ENCODE measurements around the gene EGFL7.

EGFL7 gene

GRCh38 chr9:136693135-136693489, 30.4 kb downstream of the EGFL7 start:
- TF ChIP-seq YY1 (IDR thresholded peaks at IDR 0.05; ENCODE audit: insufficient read depth, insufficient read length) (no peak), ZNF274 (IDR thresholded peaks at IDR 0.05; ENCODE audit: low read depth, low read length) (no peak), SUZ12 (IDR thresholded peaks at IDR 0.05; ENCODE audit: extremely low read depth, insufficient read depth, insufficient read length) (no peak)
- Histone ChIP-seq H3K9ac (ENCODE audit: insufficient read length, low read depth) (no peak overlapping the region), H3K4me1 (ENCODE audit: insufficient read depth, insufficient read length) (peaks cover 52% of the 10 kb centered on the region), H3K4me3 (ENCODE audit: insufficient read length, low read depth) (no peak overlapping the region), H3K27me3 (ENCODE audit: insufficient read depth, insufficient read length) (peaks cover 24% of the 10 kb centered on the region), H3K36me3 (ENCODE audit: insufficient read depth, insufficient read length, low read length) (no peaks in the 10 kb centered on the region), H3K9me3 (ENCODE audit: insufficient read depth, low read length) (peaks cover 3% of the 10 kb centered on the region; the same call in 1 of the 2 replicates)
- no peak for DNase-seq (ENCODE audit: low read depth, low spot score)

GRCh38 chr9:136693490-136694162, 30.9 kb downstream of the EGFL7 start:
- Histone ChIP-seq H3K9me3 (ENCODE audit: insufficient read depth, low read length) (peaks cover 3% of the 10 kb centered on the region; the same call in 1 of the 2 replicates), H3K9ac (ENCODE audit: insufficient read length, low read depth) (no peak overlapping the region), H3K4me3 (ENCODE audit: insufficient read length, low read depth) (no peak overlapping the region), H3K4me1 (ENCODE audit: insufficient read depth, insufficient read length) (peaks cover 49% of the 10 kb centered on the region), H3K27me3 (ENCODE audit: insufficient read depth, insufficient read length) (peaks cover 19% of the 10 kb centered on the region), H3K36me3 (ENCODE audit: insufficient read depth, insufficient read length, low read length) (no peaks in the 10 kb centered on the region)
- TF ChIP-seq SUZ12 (IDR thresholded peaks at IDR 0.05; ENCODE audit: extremely low read depth, insufficient read depth, insufficient read length), result no peak
- no peak for TF ChIP-seq YY1 (IDR thresholded peaks at IDR 0.05; ENCODE audit: insufficient read depth, insufficient read length)
- TF ChIP-seq ZNF274 (IDR thresholded peaks at IDR 0.05; ENCODE audit: low read depth, low read length), result no peak
- no peak for DNase-seq (ENCODE audit: low read depth, low spot score)

DNA sequence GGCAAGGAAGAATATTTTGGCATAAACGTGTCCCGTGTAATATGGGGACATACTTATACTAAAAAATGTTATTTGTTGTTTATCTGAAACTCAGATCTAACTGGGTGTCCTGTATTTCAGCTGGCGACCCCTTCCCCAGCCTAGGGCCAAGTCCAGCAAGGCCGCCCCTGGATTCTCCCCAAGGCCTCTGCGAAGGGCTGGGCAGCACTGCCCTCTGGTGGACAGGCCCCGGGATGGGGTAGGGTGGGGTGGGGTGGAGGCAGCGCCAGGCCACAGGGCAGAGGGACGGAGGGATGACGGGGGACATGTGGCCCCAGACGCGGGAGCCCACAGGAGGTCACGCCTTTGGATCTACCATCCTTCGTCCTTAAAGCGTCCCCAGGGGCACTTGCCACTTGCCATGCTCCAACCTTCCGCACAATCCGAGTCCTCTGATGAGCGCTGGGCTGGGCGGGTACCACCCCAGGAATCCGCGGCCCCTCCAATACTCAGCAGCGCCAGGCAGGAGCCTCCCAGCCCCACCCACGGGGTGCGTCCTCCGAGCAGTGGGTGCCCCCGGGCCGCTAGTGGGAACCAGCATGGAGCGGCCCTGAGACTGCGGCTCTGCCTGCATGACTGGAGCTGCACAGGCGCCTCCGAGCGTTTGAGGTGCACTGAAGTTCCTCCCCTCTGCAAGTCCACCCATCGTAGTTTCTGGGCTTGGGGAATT, 31.6 kb downstream of the EGFL7 start:
- Histone ChIP-seq H3K36me3 (ENCODE audit: insufficient read depth, insufficient read length, low read length) (no peaks in the 10 kb centered on the region), H3K4me1 (ENCODE audit: insufficient read depth, insufficient read length) (peaks cover 47% of the 10 kb centered on the region), H3K9me3 (ENCODE audit: insufficient read depth, low read length) (peaks cover 3% of the 10 kb centered on the region; the same call in 1 of the 2 replicates), H3K4me3 (ENCODE audit: insufficient read length, low read depth) (no peak overlapping the region), H3K27me3 (ENCODE audit: insufficient read depth, insufficient read length) (peaks cover 12% of the 10 kb centered on the region), H3K9ac (ENCODE audit: insufficient read length, low read depth) (peak overlapping the region; percentile 24)
- TF ChIP-seq YY1 (IDR thresholded peaks at IDR 0.05; ENCODE audit: insufficient read depth, insufficient read length), result no peak
- TF ChIP-seq SUZ12 (IDR thresholded peaks at IDR 0.05; ENCODE audit: extremely low read depth, insufficient read depth, insufficient read length), result no peak
- no peak for TF ChIP-seq ZNF274 (IDR thresholded peaks at IDR 0.05; ENCODE audit: low read depth, low read length)
- no peak for DNase-seq (ENCODE audit: low read depth, low spot score)

GRCh38 chr9:136694872-136695247, 32.1 kb downstream of the EGFL7 start:
- TF ChIP-seq ZNF274 (IDR thresholded peaks at IDR 0.05; ENCODE audit: low read depth, low read length), result no peak
- no peak for TF ChIP-seq SUZ12 (IDR thresholded peaks at IDR 0.05; ENCODE audit: extremely low read depth, insufficient read depth, insufficient read length)
- no peak for TF ChIP-seq YY1 (IDR thresholded peaks at IDR 0.05; ENCODE audit: insufficient read depth, insufficient read length)
- H3K4me3 ChIP-seq (ENCODE audit: insufficient read length, low read depth), result no peak overlapping the region
- peaks cover 47% of the 10 kb centered on the region for H3K4me1 ChIP-seq (ENCODE audit: insufficient read depth, insufficient read length)
- peaks cover 11% of the 10 kb centered on the region for H3K27me3 ChIP-seq (ENCODE audit: insufficient read depth, insufficient read length)
- DNase-seq (ENCODE audit: low read depth, low spot score), result no peak
- H3K9me3 ChIP-seq (ENCODE audit: insufficient read depth, low read length), result peaks cover 3% of the 10 kb centered on the region; the same call in 1 of the 2 replicates
- no peaks in the 10 kb centered on the region for H3K36me3 ChIP-seq (ENCODE audit: insufficient read depth, insufficient read length, low read length)
- H3K9ac ChIP-seq (ENCODE audit: insufficient read length, low read depth), result no peak overlapping the region

DNA sequence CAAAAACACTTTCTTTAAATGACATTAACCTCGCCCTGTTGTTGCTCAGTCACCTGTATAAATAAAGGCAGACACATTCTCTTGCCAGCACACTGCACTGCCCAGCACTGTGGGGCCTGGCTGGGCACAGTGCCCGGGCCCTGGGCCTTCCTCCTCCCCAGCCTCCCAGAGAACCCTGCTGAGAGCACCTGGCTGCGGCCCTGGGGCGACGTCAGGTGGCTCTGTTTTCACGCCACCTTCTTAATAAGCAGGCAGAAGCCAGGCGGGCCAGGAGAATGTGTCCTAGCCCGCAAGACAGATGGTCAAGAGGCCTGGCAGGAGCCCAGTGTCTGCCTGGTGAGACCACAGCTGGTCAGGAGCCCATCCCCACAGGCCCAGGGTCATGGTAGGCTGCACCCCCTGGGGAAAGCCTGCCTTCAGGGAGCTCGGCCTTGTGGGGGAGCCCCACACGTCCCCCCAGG, 32.7 kb downstream of the EGFL7 start:
- TF ChIP-seq ZNF274 (IDR thresholded peaks at IDR 0.05; ENCODE audit: low read depth, low read length) (no peak), YY1 (IDR thresholded peaks at IDR 0.05; ENCODE audit: insufficient read depth, insufficient read length) (no peak), SUZ12 (IDR thresholded peaks at IDR 0.05; ENCODE audit: extremely low read depth, insufficient read depth, insufficient read length) (no peak)
- Histone ChIP-seq H3K9ac (ENCODE audit: insufficient read length, low read depth) (no peak overlapping the region), H3K9me3 (ENCODE audit: insufficient read depth, low read length) (peaks cover 3% of the 10 kb centered on the region; the same call in 1 of the 2 replicates), H3K4me1 (ENCODE audit: insufficient read depth, insufficient read length) (peaks cover 45% of the 10 kb centered on the region), H3K27me3 (ENCODE audit: insufficient read depth, insufficient read length) (peaks cover 5% of the 10 kb centered on the region), H3K36me3 (ENCODE audit: insufficient read depth, insufficient read length, low read length) (no peaks in the 10 kb centered on the region), H3K4me3 (ENCODE audit: insufficient read length, low read depth) (no peak overlapping the region)
- no peak for DNase-seq (ENCODE audit: low read depth, low spot score)

- no peak for DNase-seq (ENCODE audit: low read depth, low spot score)
- H3K36me3 ChIP-seq (ENCODE audit: insufficient read depth, insufficient read length, low read length), result no peaks in the 10 kb centered on the region
- TF ChIP-seq SUZ12 (IDR thresholded peaks at IDR 0.05; ENCODE audit: extremely low read depth, insufficient read depth, insufficient read length) (no peak), ZNF274 (IDR thresholded peaks at IDR 0.05; ENCODE audit: low read depth, low read length) (no peak), YY1 (IDR thresholded peaks at IDR 0.05; ENCODE audit: insufficient read depth, insufficient read length) (no peak)
- peaks cover 3% of the 10 kb centered on the region; the same call in 1 of the 2 replicates for H3K9me3 ChIP-seq (ENCODE audit: insufficient read depth, low read length)
- no peaks in the 10 kb centered on the region for H3K27me3 ChIP-seq (ENCODE audit: insufficient read depth, insufficient read length)
- no peak overlapping the region for H3K4me3 ChIP-seq (ENCODE audit: insufficient read length, low read depth)
- peak overlapping the region; percentile 42 for H3K9ac ChIP-seq (ENCODE audit: insufficient read length, low read depth)
- peaks cover 43% of the 10 kb centered on the region for H3K4me1 ChIP-seq (ENCODE audit: insufficient read depth, insufficient read length)
Observed at GRCh38 chr9:136695955-136696354, 33.2 kb downstream of the EGFL7 start.

DNA sequence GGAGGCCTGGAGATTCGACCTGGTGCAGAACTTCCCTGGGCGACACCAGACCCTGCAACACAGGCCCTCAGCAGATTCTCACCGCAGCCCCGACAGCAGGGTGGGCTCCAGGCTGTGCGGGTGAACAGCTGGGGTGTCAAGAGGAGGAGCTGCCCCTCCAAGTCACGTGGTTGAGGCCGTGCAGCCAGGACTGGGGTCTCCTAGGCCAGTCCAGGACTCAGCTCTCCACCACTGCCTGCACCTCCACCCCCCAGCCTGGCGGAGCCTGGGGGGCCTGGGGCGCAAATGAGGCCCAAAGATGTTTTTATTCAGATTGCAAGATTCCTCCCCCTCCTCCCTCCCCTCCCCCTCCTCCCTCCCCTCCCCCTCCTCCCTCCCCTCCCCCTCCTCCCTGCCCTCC, 33.8 kb downstream of the EGFL7 start:
- Histone ChIP-seq H3K9ac (ENCODE audit: insufficient read length, low read depth) (peak overlapping the region; percentile 21), H3K36me3 (ENCODE audit: insufficient read depth, insufficient read length, low read length) (no peaks in the 10 kb centered on the region), H3K27me3 (ENCODE audit: insufficient read depth, insufficient read length) (no peaks in the 10 kb centered on the region), H3K9me3 (ENCODE audit: insufficient read depth, low read length) (peaks cover 3% of the 10 kb centered on the region; the same call in 1 of the 2 replicates), H3K4me1 (ENCODE audit: insufficient read depth, insufficient read length) (peaks cover 38% of the 10 kb centered on the region), H3K4me3 (ENCODE audit: insufficient read length, low read depth) (no peak overlapping the region)
- TF ChIP-seq SUZ12 (IDR thresholded peaks at IDR 0.05; ENCODE audit: extremely low read depth, insufficient read depth, insufficient read length), result no peak
- DNase-seq (ENCODE audit: low read depth, low spot score), result no peak

All from NT2/D1 (cell line).